HepG2 (cell line): ENCODE data around the gene SLC16A3. TPM values are rescaled to one million over a fixed set of nuclear protein-coding genes. Genes with fewer than 3 reads are reported as not detected.

ENCODE experiments used
- CENPBD1 ChIP-seq: sonication (generic); formaldehyde crosslinking; IDR thresholded peaks from 2 replicates; pipeline ENCODE4 v1.8.0; 2022; ENCODE audit warnings: missing genetic modification reagents, low read depth, mild to moderate bottlenecking, borderline replicate concordance
- E2F5 ChIP-seq: sonication (generic); formaldehyde crosslinking; conservative IDR thresholded peaks from 2 replicates; pipeline ENCODE4 v1.4.0; 2020; ENCODE audit warnings: missing genetic modification reagents
- EED ChIP-seq: sonication (generic); formaldehyde crosslinking; IDR thresholded peaks from 2 replicates; pipeline ENCODE4 v1.5.0; 2020; ENCODE audit warnings: mild to moderate bottlenecking, missing genetic modification reagents
- HMG20B ChIP-seq: conservative IDR thresholded peaks from 2 replicates; pipeline ENCODE4 v1.6.1; 2016; ENCODE audit warnings: missing genetic modification reagents, missing compliant biosample characterization
- KLF15 ChIP-seq: sonication (generic); formaldehyde crosslinking; IDR thresholded peaks from 2 replicates; pipeline ENCODE4 v1.8.1; 2023; ENCODE audit warnings: borderline replicate concordance, mild to moderate bottlenecking, inconsistent platforms, missing genetic modification reagents, mixed read lengths
- MZF1 ChIP-seq: sonication (generic); formaldehyde crosslinking; IDR thresholded peaks from 2 replicates; pipeline ENCODE4 v1.8.1; 2023; ENCODE audit warnings: mild to moderate bottlenecking, missing genetic modification reagents, borderline replicate concordance
- NCOR1 ChIP-seq: fragments of 200-600 bp; sonication (generic); IDR thresholded peaks from 2 replicates; pipeline ENCODE4 v1.7.0; 2017; ENCODE audit warnings: antibody characterized with exemption, low read length, borderline replicate concordance
- POLR2AphosphoS5 ChIP-seq: IDR thresholded peaks from 2 replicates; pipeline ENCODE4 v1.6.1; 2012; ENCODE audit warnings: low read depth, low read length
- REL ChIP-seq: sonication (generic); formaldehyde crosslinking; conservative IDR thresholded peaks from 2 replicates; pipeline ENCODE4 v1.8.0; 2022; ENCODE audit warnings: mild to moderate bottlenecking, missing genetic modification reagents, moderate library complexity
- REXO4 ChIP-seq: sonication (generic); formaldehyde crosslinking; IDR thresholded peaks from 2 replicates; pipeline ENCODE4 v1.8.0; 2022; ENCODE audit warnings: missing genetic modification reagents, mild to moderate bottlenecking, borderline replicate concordance
- SAP130 ChIP-seq: IDR thresholded peaks from 2 replicates; pipeline ENCODE4 v1.6.1; 2016; ENCODE audit warnings: low read depth
- SP1 ChIP-seq, 2 experiments: fragments of 450-650 bp in 1 of 2; sonication (generic) in 1 of 2; formaldehyde crosslinking in 1 of 2; IDR thresholded peaks; 2 replicates each; pipeline versions ENCODE4 v1.4.0 to v1.6.1; 2016 to 2020; ENCODE audit warnings: missing genetic modification reagents in 1 of 2
- TEAD2 ChIP-seq: sonication (generic); formaldehyde crosslinking; IDR thresholded peaks from 2 replicates; pipeline ENCODE4 v1.9.0; 2021; ENCODE audit warnings: missing genetic modification reagents
- TFDP1 ChIP-seq: IDR thresholded peaks from 2 replicates; pipeline ENCODE4 v1.6.1; 2016; ENCODE audit warnings: missing compliant biosample characterization, missing genetic modification reagents, borderline replicate concordance
- THRA ChIP-seq: sonication (generic); formaldehyde crosslinking; IDR thresholded peaks from 2 replicates; pipeline ENCODE4 v1.4.0; 2020; ENCODE audit warnings: missing genetic modification reagents, borderline replicate concordance
- TP53 ChIP-seq: sonication (generic); formaldehyde crosslinking; conservative IDR thresholded peaks from 2 replicates; pipeline ENCODE4 v1.4.0; 2020; ENCODE audit warnings: missing genetic modification reagents
- ZFP62 ChIP-seq: sonication (generic); formaldehyde crosslinking; IDR thresholded peaks from 2 replicates; pipeline ENCODE4 v1.4.0; 2020; ENCODE audit warnings: missing genetic modification reagents
- ZNF232 ChIP-seq: sonication (generic); formaldehyde crosslinking; IDR thresholded peaks from 2 replicates; pipeline ENCODE4 v1.4.0; 2020; ENCODE audit warnings: missing genetic modification reagents, borderline replicate concordance
- ZNF343 ChIP-seq: sonication (generic); formaldehyde crosslinking; IDR thresholded peaks from 2 replicates; pipeline ENCODE4 v1.4.0; 2020; ENCODE audit warnings: mild to moderate bottlenecking, missing genetic modification reagents
- ZNF530 ChIP-seq: sonication (generic); formaldehyde crosslinking; IDR thresholded peaks from 2 replicates; pipeline ENCODE4 v1.5.0; 2020; ENCODE audit warnings: low read depth, mild to moderate bottlenecking, missing genetic modification reagents
- ZNF549 ChIP-seq: sonication (generic); formaldehyde crosslinking; IDR thresholded peaks from 2 replicates; pipeline ENCODE4 v1.5.0; 2020; ENCODE audit warnings: missing genetic modification reagents
- ZNF597 ChIP-seq: sonication (generic); formaldehyde crosslinking; IDR thresholded peaks from 2 replicates; pipeline ENCODE4 v1.5.0; 2020; ENCODE audit warnings: missing genetic modification reagents
- ZNF7 ChIP-seq: IDR thresholded peaks from 2 replicates; pipeline ENCODE4 v1.6.1; 2016; ENCODE audit warnings: missing biosample characterization, missing genetic modification reagents
- ZNF782 ChIP-seq: sonication (generic); formaldehyde crosslinking; IDR thresholded peaks from 2 replicates; pipeline ENCODE4 v1.4.0; 2020; ENCODE audit warnings: missing genetic modification reagents, mild to moderate bottlenecking, borderline replicate concordance
- polyA plus RNA-seq, 8 experiments: library from polyadenylated mRNA; depleted of rRNA in 3 of 8; stranded (reverse) in 7 of 8; unstranded in 1 of 8; fragments of >200 nt; fragmentation: Illumina TruSeq in 4 of 8; extraction: Trizol in 4 of 8; gene quantifications; 2 replicates each; pipeline versions ENCODE4 v1.2.1 to v1.2.3, GENCODE V29; 2011 to 2016; ENCODE audit warnings: low read depth in 4 of 8, missing spikeins in 1 of 8, mixed read lengths in 1 of 8; ENCODE audit not compliant: insufficient read depth in 1 of 8
- total RNA-seq, 5 experiments: library from RNA; depleted of rRNA; stranded (reverse); fragments of >200 nt; fragmentation: Illumina TruSeq; extraction: Trizol; gene quantifications; 2 replicates each; pipeline ENCODE4 v1.2.3, GENCODE V29; 2016; ENCODE audit warnings: low read depth in 1 of 5

The SLC16A3 gene
- total and polyA plus RNA-seq, 2 of the 13 experiments (the other 11 are each of a cell fraction or from before 2014, with no cell fraction given) = 242 to 349 TPM

- TF ChIP-seq ZNF343 = peak; percentile 47; the same call in 1 of the 2 replicates
- TF ChIP-seq E2F5 = peak; percentile 58; the same call in 1 of the 2 replicates
- no peak for TF ChIP-seq ZNF597
- peak; percentile 34 for TF ChIP-seq POLR2AphosphoS5
- peak; percentile 68 for TF ChIP-seq THRA (CRISPR knock-in tag)
- TF ChIP-seq SP1 (IDR thresholded peaks at IDR 0.05) = no peak
- TF ChIP-seq SP1 (CRISPR knock-in tag; IDR thresholded peaks at IDR 0.05) = peak; percentile 74
- TF ChIP-seq ZNF530 = no peak
- no peak for TF ChIP-seq HMG20B (CRISPR knock-in tag)
- no peak for TF ChIP-seq ZNF7 (CRISPR knock-in tag)
- no peak for TF ChIP-seq ZFP62 (CRISPR knock-in tag)
- no peak for TF ChIP-seq TEAD2 (CRISPR knock-in tag)
- TF ChIP-seq NCOR1 = no peak
- no peak; the same call in 1 of the 2 replicates for TF ChIP-seq CENPBD1
- TF ChIP-seq KLF15 (CRISPR knock-in tag) = no peak
- no peak; the same call in 1 of the 2 replicates for TF ChIP-seq EED (CRISPR knock-in tag)
- TF ChIP-seq ZNF549 = no peak
- TF ChIP-seq SAP130 (CRISPR knock-in tag) = peak; percentile 97
- TF ChIP-seq MZF1 = no peak
- no peak for TF ChIP-seq REL (CRISPR knock-in tag)
- TF ChIP-seq TP53 (CRISPR knock-in tag) = no peak
- no peak for TF ChIP-seq REXO4 (CRISPR knock-in tag)
- TF ChIP-seq ZNF782 (CRISPR knock-in tag) = no peak
- peak; percentile 75 for TF ChIP-seq TFDP1 (CRISPR knock-in tag)
- peak; percentile 38; the same call in 1 of the 2 replicates for TF ChIP-seq ZNF232 (CRISPR knock-in tag)
These were observed 16.3 kb upstream of the SLC16A3 start, which contains the start of gene CCDC57 (continued) for GRCh38 chr17:82212331-82213250.
